GM12872 (cell line): ENCODE measurements around the gene SCARB1.

ENCODE experiments used
- CTCF ChIP-seq: IDR thresholded peaks from 3 replicates; pipeline ENCODE4 v1.5.1; 2011; ENCODE audit warnings: low read depth, mild to moderate bottlenecking, low read length, moderate library complexity; ENCODE audit not compliant: insufficient read depth

Gene SCARB1

GRCh38 chr12:124852911-124853427 is 10.7 kb downstream of the SCARB1 start:
- TF ChIP-seq CTCF: no peak

GRCh38 chr12:124852329-124852831 is 11.3 kb downstream of the SCARB1 start:
- no peak for TF ChIP-seq CTCF

GRCh38 chr12:124851342-124851741 is 12.3 kb downstream of the SCARB1 start:
- no peak for TF ChIP-seq CTCF

- TF ChIP-seq CTCF: no peak
Measured at GRCh38 chr12:124849382-124849781, 14.3 kb downstream of the SCARB1 start.

- TF ChIP-seq CTCF: no peak
Measured at GRCh38 chr12:124848621-124849380, 14.9 kb downstream of the SCARB1 start.

DNA sequence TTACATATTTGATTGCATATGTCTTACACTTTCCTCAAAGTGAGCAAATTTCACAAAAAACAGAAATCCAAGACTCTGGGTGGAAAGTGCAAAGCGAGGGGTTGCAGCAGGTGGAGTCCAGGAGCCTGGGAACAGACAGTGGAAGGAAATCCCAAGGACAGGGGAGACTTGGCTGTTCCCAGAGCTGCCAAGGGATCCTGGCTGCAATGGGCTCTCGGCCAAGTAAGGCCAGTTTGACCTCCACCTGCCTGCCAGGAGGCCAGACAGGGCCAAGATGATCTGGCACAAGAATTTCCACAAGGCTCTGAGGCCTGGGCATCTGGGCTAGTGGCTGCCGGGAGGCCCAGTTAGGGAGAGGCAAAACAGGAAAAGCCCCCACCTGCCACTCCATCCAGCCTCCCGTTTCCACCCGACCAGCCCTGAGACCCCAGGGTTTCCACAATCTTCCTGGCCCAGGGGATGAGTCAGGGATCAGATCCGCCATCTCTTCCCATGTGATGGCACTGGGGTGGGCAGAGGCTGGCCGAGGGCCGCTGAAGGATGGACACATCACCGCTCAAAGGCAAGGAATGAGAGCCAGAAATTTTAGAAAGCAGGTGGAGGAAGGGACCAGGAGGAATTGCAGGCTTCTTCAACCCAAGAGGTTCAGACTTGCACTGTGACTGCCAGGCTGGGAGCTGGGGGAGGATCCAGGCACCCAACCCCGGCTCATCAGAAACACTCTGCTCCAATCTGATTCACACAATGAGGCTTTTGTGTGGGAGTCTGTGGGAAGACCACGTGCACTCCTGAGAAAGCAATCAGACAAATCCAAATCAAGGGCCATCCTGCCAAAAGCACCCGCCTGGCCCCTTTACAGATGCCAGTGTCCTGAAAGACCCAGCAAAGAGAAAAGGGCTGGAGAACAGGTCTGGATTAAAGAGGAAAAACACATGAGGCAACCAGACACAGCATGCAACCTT is 16.3 kb downstream of the SCARB1 start:
- no peak for TF ChIP-seq CTCF
